Omental fat pad (tissue), 4 donors: Measurements from ENCODE around the gene CLASRP. TPM values are rescaled to one million over a fixed set of nuclear protein-coding genes. Genes with fewer than 3 reads are reported as not detected.

ENCODE experiments used
- ATAC-seq: fragments of 150-250 bp; one replicate; pipeline ENCODE4 v1.9.1; 2016; ENCODE audit warnings: mild to moderate bottlenecking, moderate library complexity; ENCODE audit not compliant: low FRiP score
- DNase-seq: peaks from one replicate; pipeline ENCODE4 v3.0.0-alpha.2; 2019; ENCODE audit warnings: low spot score
- total RNA-seq, 4 donors: library from RNA; depleted of rRNA; stranded (reverse); fragments of >200 nt; gene quantifications; one replicate each; pipeline ENCODE4 v1.1.0, GENCODE V29; 2016
- TF ChIP-seq, protein P1 (sequence below), 3 donors: fragments of 450-650 bp; IDR thresholded peaks; one replicate each; pipeline ENCODE4 v1.5.1; 2016 to 2017; ENCODE audit warnings: antibody characterized with exemption in 3 of 3, mild to moderate bottlenecking in 3 of 3, moderate library complexity in 2 of 3

Gene CLASRP
- total RNA-seq, 4 donors from 2014 or later: 49.3 to 78.2 (median 73.4) TPM

DNA sequence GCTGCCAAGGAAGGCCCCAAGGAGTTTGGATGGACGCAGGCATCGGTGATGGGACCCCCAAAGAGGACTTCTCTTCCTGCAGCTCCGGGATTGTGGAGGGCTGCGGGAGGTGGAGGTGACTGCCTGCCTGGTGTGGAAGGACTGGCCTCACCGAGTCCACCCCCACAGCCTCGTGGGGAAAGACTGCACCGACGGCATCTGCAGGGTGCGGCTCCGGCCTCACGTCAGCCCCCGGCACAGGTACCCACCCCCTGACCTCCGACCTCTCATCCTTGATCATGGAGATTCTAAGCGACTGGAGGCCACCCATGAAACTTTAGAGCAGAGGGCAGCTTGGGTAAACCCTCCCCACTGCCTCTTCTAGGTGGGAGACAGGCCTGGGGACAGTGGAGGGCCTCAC, 16.9 kb upstream of the CLASRP start:
- ATAC-seq (no peak), DNase-seq (no peak)
- TF ChIP-seq, protein P1, sequence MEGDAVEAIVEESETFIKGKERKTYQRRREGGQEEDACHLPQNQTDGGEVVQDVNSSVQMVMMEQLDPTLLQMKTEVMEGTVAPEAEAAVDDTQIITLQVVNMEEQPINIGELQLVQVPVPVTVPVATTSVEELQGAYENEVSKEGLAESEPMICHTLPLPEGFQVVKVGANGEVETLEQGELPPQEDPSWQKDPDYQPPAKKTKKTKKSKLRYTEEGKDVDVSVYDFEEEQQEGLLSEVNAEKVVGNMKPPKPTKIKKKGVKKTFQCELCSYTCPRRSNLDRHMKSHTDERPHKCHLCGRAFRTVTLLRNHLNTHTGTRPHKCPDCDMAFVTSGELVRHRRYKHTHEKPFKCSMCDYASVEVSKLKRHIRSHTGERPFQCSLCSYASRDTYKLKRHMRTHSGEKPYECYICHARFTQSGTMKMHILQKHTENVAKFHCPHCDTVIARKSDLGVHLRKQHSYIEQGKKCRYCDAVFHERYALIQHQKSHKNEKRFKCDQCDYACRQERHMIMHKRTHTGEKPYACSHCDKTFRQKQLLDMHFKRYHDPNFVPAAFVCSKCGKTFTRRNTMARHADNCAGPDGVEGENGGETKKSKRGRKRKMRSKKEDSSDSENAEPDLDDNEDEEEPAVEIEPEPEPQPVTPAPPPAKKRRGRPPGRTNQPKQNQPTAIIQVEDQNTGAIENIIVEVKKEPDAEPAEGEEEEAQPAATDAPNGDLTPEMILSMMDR (IDR thresholded peaks at IDR 0.05): no peak

DNA sequence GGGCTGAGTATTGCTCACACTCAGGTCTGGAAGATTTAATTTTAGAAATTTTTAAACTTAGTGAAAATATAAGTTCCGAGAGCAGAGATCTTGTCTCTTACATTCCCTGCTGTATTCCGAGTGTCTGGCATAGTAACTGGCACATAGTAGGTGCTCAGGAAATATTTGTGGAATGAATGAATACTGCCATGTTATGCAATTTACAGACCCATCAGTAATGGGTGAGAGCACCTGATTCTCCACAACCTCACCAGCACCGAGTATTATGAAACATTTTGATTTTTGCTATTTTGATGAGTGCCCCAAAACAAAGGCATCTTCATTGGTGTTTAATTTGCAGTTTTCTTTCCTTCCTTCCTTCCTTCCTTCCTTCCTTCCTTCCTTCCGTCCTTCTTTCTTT, 15.8 kb upstream of the CLASRP start:
- ATAC-seq: no peak
- DNase-seq: no peak
- TF ChIP-seq, protein P1 (IDR thresholded peaks at IDR 0.05): no peak

DNA sequence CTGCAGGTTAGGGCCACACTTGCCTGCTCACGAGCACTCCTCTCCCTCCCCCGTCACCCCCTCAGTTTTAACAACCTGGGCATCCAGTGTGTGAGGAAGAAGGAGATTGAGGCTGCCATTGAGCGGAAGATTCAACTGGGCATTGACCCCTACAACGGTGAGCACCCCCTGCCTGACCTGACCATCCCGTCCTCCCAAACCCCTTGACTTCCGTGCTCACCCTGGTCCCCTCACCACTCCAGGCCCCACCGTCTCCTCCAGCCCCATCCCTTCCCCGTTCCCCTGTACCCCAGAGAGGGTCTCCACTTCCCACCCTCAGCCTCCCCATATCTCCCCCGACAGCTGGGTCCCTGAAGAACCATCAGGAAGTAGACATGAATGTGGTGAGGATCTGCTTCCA, 13.6 kb upstream of the CLASRP start:
- no peak for ATAC-seq
- TF ChIP-seq, protein P1 (IDR thresholded peaks at IDR 0.05): no peak
- no peak for DNase-seq

DNA sequence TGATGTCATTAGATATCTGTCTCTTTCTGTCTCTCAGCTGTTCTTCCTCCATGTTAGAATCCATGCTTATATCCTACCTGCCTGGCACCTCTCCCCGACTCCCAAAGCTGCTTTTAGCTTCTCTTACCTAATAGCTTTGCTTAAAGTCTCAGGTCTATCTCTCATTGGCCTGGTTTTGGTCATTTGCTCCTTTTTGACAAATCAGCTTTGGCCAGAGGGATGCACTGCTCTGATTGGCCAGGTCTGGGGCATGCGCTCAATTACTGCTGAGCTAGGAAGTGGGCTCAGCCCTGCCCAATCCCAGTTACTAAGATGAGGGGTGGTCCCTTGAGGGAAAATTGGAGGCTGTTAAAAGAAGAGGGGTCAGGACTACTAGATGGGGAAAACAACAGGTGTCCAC, 11.5 kb upstream of the CLASRP start:
- DNase-seq (no peak), ATAC-seq (no peak)
- TF ChIP-seq, protein P1 (IDR thresholded peaks at IDR 0.05): no peak

DNA sequence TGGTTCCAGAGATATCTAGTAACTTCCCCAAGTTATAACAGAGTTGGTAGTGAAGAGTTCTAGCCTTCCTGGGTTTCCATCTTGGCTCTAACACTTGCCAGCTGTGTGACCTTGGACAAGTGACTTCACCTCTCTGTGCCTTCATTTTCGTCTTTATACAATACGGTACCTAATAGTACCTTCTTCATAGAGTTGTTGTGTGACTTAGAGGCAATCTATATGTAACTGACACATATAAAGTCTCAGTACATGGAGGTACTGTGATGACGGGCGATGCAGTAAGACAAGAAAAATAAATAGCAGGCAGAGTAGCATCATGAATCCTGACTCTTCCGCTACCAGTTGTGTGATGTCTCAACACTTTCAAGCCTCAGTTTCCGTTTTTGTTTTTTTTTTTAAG, 8.0 kb upstream of the CLASRP start:
- TF ChIP-seq, protein P1 (IDR thresholded peaks at IDR 0.05): no peak
- ATAC-seq (no peak), DNase-seq (no peak)

DNA sequence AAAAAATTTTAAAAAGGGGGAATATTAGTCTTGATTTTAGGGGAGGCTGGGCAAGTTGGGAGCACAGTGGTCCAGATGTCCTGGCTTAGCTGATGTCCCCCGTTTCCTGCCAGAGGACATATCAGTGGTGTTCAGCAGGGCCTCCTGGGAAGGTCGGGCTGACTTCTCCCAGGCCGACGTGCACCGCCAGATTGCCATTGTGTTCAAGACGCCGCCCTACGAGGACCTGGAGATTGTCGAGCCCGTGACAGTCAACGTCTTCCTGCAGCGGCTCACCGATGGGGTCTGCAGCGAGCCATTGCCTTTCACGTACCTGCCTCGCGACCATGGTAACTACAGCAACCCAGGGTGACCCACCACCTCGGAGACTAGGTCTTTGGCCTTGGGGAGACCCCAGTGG, 6.4 kb upstream of the CLASRP start:
- ATAC-seq (no peak), DNase-seq (no peak)
- TF ChIP-seq, protein P1 (IDR thresholded peaks at IDR 0.05): no peak

DNA sequence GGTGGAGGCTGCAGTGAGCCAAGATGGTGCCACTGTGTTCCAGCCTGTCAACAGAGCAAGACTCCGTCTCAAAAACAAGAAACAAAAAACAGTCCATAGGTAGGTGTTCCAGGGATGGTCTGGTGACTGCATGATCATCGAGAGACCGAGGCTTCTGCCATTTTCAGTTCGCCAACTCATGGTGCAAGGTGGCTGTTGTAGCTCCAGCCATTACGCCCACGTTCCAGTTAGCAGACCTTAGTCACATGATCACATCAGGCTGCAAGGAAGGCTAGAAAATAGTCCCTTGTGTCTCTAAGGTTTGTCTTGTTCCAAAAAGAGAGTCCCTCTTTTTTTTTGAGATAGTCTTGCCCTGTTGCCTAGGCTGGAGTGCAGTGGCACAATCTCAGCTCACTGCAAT, 3.1 kb upstream of the CLASRP start:
- DNase-seq: no peak
- no peak for ATAC-seq
- TF ChIP-seq, protein P1 (IDR thresholded peaks at IDR 0.05): no peak
